ENCODE data around the gene FMO5.
"Not testable (repeated sequence)": the region's sequence is repeated elsewhere in the genome, so short reads cannot be mapped to it uniquely, and the experiment has no call there.

DNA sequence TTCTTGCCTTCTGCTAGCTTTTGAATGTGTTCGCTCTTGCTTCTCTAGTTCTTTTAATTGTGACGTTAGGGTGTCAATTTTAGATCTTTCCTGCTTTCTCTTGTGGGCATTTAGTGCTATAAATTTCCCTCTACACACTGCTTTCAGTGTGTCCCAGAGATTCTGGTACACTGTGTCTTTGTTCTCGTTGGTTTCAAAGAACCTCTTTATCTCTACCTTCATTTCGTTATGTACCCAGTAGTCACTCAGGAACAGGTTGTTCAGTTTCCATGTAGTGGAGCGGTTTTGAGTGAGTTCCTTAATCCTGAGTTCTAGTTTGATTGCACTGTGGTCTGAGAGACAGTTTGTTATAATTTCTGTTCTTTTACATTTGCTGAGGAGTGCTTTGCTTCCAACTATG is 5.9 kb upstream of the FMO5 start:
- TF ChIP-seq, protein P1, sequence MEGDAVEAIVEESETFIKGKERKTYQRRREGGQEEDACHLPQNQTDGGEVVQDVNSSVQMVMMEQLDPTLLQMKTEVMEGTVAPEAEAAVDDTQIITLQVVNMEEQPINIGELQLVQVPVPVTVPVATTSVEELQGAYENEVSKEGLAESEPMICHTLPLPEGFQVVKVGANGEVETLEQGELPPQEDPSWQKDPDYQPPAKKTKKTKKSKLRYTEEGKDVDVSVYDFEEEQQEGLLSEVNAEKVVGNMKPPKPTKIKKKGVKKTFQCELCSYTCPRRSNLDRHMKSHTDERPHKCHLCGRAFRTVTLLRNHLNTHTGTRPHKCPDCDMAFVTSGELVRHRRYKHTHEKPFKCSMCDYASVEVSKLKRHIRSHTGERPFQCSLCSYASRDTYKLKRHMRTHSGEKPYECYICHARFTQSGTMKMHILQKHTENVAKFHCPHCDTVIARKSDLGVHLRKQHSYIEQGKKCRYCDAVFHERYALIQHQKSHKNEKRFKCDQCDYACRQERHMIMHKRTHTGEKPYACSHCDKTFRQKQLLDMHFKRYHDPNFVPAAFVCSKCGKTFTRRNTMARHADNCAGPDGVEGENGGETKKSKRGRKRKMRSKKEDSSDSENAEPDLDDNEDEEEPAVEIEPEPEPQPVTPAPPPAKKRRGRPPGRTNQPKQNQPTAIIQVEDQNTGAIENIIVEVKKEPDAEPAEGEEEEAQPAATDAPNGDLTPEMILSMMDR (conservative IDR thresholded peaks at IDR 0.05; ENCODE audit: low read depth in 2 of 2), result not testable (repeated sequence)
- not testable (repeated sequence) for TF ChIP-seq STAT1 (IDR thresholded peaks at IDR 0.05; ENCODE audit: unreplicated experiment); POLR2AphosphoS5 (IDR thresholded peaks at IDR 0.05; ENCODE audit: low read depth); EZH2 (IDR thresholded peaks at IDR 0.05; ENCODE audit: low read depth, unreplicated experiment); EZH2phosphoT487 (IDR thresholded peaks at IDR 0.05; ENCODE audit: unreplicated experiment); ZNF114 (CRISPR knock-in tag; IDR thresholded peaks at IDR 0.05)
- TF ChIP-seq, protein P2, sequence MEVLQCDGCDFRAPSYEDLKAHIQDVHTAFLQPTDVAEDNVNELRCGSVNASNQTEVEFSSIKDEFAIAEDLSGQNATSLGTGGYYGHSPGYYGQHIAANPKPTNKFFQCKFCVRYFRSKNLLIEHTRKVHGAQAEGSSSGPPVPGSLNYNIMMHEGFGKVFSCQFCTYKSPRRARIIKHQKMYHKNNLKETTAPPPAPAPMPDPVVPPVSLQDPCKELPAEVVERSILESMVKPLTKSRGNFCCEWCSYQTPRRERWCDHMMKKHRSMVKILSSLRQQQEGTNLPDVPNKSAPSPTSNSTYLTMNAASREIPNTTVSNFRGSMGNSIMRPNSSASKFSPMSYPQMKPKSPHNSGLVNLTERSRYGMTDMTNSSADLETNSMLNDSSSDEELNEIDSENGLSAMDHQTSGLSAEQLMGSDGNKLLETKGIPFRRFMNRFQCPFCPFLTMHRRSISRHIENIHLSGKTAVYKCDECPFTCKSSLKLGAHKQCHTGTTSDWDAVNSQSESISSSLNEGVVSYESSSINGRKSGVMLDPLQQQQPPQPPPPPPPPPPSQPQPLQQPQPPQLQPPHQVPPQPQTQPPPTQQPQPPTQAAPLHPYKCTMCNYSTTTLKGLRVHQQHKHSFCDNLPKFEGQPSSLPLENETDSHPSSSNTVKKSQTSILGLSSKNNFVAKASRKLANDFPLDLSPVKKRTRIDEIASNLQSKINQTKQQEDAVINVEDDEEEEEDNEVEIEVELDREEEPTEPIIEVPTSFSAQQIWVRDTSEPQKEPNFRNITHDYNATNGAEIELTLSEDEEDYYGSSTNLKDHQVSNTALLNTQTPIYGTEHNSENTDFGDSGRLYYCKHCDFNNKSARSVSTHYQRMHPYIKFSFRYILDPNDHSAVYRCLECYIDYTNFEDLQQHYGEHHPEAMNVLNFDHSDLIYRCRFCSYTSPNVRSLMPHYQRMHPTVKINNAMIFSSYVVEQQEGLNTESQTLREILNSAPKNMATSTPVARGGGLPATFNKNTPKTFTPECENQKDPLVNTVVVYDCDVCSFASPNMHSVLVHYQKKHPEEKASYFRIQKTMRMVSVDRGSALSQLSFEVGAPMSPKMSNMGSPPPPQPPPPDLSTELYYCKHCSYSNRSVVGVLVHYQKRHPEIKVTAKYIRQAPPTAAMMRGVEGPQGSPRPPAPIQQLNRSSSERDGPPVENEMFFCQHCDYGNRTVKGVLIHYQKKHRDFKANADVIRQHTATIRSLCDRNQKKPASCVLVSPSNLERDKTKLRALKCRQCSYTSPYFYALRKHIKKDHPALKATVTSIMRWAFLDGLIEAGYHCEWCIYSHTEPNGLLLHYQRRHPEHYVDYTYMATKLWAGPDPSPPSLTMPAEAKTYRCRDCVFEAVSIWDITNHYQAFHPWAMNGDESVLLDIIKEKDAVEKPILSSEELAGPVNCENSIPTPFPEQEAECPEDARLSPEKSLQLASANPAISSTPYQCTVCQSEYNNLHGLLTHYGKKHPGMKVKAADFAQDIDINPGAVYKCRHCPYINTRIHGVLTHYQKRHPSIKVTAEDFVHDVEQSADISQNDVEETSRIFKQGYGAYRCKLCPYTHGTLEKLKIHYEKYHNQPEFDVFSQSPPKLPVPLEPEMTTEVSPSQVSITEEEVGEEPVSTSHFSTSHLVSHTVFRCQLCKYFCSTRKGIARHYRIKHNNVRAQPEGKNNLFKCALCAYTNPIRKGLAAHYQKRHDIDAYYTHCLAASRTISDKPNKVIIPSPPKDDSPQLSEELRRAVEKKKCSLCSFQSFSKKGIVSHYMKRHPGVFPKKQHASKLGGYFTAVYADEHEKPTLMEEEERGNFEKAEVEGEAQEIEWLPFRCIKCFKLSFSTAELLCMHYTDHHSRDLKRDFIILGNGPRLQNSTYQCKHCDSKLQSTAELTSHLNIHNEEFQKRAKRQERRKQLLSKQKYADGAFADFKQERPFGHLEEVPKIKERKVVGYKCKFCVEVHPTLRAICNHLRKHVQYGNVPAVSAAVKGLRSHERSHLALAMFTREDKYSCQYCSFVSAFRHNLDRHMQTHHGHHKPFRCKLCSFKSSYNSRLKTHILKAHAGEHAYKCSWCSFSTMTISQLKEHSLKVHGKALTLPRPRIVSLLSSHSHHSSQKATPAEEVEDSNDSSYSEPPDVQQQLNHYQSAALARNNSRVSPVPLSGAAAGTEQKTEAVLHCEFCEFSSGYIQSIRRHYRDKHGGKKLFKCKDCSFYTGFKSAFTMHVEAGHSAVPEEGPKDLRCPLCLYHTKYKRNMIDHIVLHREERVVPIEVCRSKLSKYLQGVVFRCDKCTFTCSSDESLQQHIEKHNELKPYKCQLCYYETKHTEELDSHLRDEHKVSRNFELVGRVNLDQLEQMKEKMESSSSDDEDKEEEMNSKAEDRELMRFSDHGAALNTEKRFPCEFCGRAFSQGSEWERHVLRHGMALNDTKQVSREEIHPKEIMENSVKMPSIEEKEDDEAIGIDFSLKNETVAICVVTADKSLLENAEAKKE (CRISPR knock-in tag; IDR thresholded peaks at IDR 0.05), result not testable (repeated sequence)

Data from GM23338 (cell line).